KMS-11 (cell line): Measurements from ENCODE around the gene ASAH2.

Experiments used
- H2AFZ ChIP-seq: fragments of 200-600 bp; sonication (generic); 2 replicates; pipeline ENCODE4 v1.6.1; 2016; ENCODE audit warnings: antibody characterized with exemption, mixed run types, low read depth
- H3K27ac ChIP-seq: fragments of 200-600 bp; sonication (generic); 2 replicates; pipeline ENCODE4 v1.6.1; 2016; ENCODE audit warnings: mild to moderate bottlenecking, mixed run types
- H3K27me3 ChIP-seq: fragments of 200-600 bp; sonication (generic); 2 replicates; pipeline ENCODE4 v1.6.1; 2017; ENCODE audit warnings: mild to moderate bottlenecking, low read depth, mixed run types, moderate library complexity; ENCODE audit not compliant: insufficient read depth
- H3K36me3 ChIP-seq: fragments of 200-600 bp; sonication (generic); 2 replicates; pipeline ENCODE4 v1.6.1; 2017; ENCODE audit warnings: mild to moderate bottlenecking, mixed run types; ENCODE audit not compliant: insufficient read depth
- H3K4me1 ChIP-seq: fragments of 200-600 bp; sonication (generic); 2 replicates; pipeline ENCODE4 v1.6.1; 2016; ENCODE audit warnings: mild to moderate bottlenecking, low read depth, mixed run types; ENCODE audit not compliant: poor library complexity, severe bottlenecking
- H3K4me2 ChIP-seq: fragments of 200-600 bp; sonication (generic); 2 replicates; pipeline ENCODE4 v1.7.0; 2016; ENCODE audit warnings: mild to moderate bottlenecking, mixed run types
- H3K4me3 ChIP-seq: fragments of 200-600 bp; sonication (generic); IDR thresholded peaks from 2 replicates; pipeline ENCODE4 v1.6.1; 2017; ENCODE audit warnings: low read depth, low read length, mixed read lengths; ENCODE audit not compliant: insufficient read depth
- H3K79me2 ChIP-seq: fragments of 200-600 bp; sonication (generic); 2 replicates; pipeline ENCODE4 v1.6.1; 2016; ENCODE audit warnings: low read depth, mixed run types; ENCODE audit not compliant: insufficient read depth
- H3K9ac ChIP-seq: fragments of 200-600 bp; sonication (generic); 2 replicates; pipeline ENCODE4 v1.6.1; 2016; ENCODE audit warnings: mild to moderate bottlenecking, mixed run types
- H4K20me1 ChIP-seq: fragments of 200-600 bp; sonication (generic); 2 replicates; pipeline ENCODE4 v1.6.1; 2016; ENCODE audit warnings: mild to moderate bottlenecking, mixed run types; ENCODE audit not compliant: insufficient read depth
- TF ChIP-seq, protein P1 (sequence below): fragments of 200-600 bp; sonication (generic); conservative IDR thresholded peaks from 2 replicates; pipeline ENCODE4 v1.6.1; 2017; ENCODE audit warnings: low read depth, mild to moderate bottlenecking, antibody characterized with exemption, low read length, moderate library complexity, mixed read lengths

ASAH2 gene

DNA sequence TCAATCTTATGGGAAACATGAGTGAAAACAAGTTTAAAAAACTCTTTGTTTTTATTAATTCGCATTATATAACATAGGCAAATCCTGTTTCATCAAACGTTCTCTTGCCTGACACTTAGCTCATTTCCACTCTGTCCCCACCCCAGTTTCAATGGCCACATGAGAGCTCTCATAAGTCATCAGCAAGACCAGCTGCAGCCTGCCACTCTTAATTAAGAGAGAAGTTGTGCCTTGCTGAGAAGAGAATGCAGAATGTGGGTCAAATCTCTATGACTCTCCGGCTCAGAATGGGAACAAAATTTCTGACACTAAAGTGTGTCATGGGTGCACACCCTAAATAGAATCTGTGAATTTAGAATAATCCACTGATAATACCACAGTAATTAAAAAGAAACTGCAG, 39.6 kb downstream of the ASAH2 start:
- no peaks in the 10 kb centered on the region for H4K20me1 ChIP-seq
- H3K79me2 ChIP-seq: no peaks in the 10 kb centered on the region
- peaks cover 12% of the 10 kb centered on the region for H3K4me1 ChIP-seq
- TF ChIP-seq, protein P1, sequence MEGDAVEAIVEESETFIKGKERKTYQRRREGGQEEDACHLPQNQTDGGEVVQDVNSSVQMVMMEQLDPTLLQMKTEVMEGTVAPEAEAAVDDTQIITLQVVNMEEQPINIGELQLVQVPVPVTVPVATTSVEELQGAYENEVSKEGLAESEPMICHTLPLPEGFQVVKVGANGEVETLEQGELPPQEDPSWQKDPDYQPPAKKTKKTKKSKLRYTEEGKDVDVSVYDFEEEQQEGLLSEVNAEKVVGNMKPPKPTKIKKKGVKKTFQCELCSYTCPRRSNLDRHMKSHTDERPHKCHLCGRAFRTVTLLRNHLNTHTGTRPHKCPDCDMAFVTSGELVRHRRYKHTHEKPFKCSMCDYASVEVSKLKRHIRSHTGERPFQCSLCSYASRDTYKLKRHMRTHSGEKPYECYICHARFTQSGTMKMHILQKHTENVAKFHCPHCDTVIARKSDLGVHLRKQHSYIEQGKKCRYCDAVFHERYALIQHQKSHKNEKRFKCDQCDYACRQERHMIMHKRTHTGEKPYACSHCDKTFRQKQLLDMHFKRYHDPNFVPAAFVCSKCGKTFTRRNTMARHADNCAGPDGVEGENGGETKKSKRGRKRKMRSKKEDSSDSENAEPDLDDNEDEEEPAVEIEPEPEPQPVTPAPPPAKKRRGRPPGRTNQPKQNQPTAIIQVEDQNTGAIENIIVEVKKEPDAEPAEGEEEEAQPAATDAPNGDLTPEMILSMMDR: no peak
- H3K36me3 ChIP-seq: no peaks in the 10 kb centered on the region
- no peak overlapping the region for H3K9ac ChIP-seq
- no peaks in the 10 kb centered on the region for H3K27me3 ChIP-seq
- no peak overlapping the region for H3K4me3 ChIP-seq
- H3K4me2 ChIP-seq: no peak overlapping the region
- no peak overlapping the region for H2AFZ ChIP-seq
- no peak overlapping the region for H3K27ac ChIP-seq

DNA sequence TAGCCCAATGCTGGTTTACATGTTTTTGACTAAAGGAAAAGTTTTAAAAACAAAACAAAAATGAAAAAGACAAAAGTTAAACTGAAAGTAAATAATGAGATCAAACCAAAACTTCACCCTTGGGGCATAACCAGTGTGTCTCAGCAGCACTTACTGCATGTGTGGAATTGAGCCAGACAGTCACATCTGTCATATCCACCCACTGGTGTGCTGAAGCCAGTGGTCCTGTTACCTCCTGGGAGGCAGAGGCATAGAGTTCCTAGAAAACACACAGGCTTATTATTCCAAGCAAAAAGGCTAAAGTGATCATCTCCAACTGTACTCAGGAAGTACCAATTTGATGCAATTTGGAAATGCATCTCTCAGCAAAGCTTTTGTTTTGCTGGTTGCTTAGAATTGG, 40.4 kb downstream of the ASAH2 start:
- TF ChIP-seq, protein P1: no peak
- H3K27ac ChIP-seq: no peak overlapping the region; the same call in 1 of the 2 replicates
- no peaks in the 10 kb centered on the region for H3K79me2 ChIP-seq
- H3K4me2 ChIP-seq: peak overlapping the region; percentile 19; the same call in 1 of the 2 replicates
- H3K9ac ChIP-seq: no peak overlapping the region
- H4K20me1 ChIP-seq: no peaks in the 10 kb centered on the region
- H2AFZ ChIP-seq: no peak overlapping the region; the same call in 1 of the 2 replicates
- H3K4me1 ChIP-seq: peaks cover 12% of the 10 kb centered on the region
- H3K4me3 ChIP-seq: no peak overlapping the region
- H3K36me3 ChIP-seq: no peaks in the 10 kb centered on the region
- no peaks in the 10 kb centered on the region for H3K27me3 ChIP-seq
